ENCODE measurements around the gene KRTAP4-11. TPM values are rescaled to one million over a fixed set of nuclear protein-coding genes. Genes with fewer than 3 reads are reported as not detected.
"Not testable (repeated sequence)": the region's sequence is repeated elsewhere in the genome, so short reads cannot be mapped to it uniquely, and the experiment has no call there.

KRTAP4-11 gene
- total RNA-seq, 4 donors from 2014 or later, result 0.22 TPM; not detected in 3

GRCh38 chr17:41151525-41151924 lies 33.4 kb upstream of the KRTAP4-11 start:
- WGBS, 2 donors, result 72 to 73% methylated on average over 2 of the region's 2 CpGs
- Histone ChIP-seq H3K9me3 (no peaks in the 10 kb centered on the region), H3K36me3 (no peaks in the 10 kb centered on the region), H3K4me3 (no peak overlapping the region), H3K27ac (no peak overlapping the region), H3K4me1 (no peaks in the 10 kb centered on the region), H3K27me3 (no peaks in the 10 kb centered on the region)
- no peak for DNase-seq
- no peak for TF ChIP-seq CTCF (IDR thresholded peaks at IDR 0.05)
- intact Hi-C loops (cut with DNase I), result no loop called here

GRCh38 chr17:41150026-41150425 lies 31.9 kb upstream of the KRTAP4-11 start:
- no peaks in the 10 kb centered on the region for H3K4me1 ChIP-seq
- WGBS, 2 donors, result 79 to 84% methylated on average over 4 of the region's 4 CpGs
- TF ChIP-seq POLR2A (IDR thresholded peaks at IDR 0.05) (no peak), CTCF (IDR thresholded peaks at IDR 0.05) (no peak)

GRCh38 chr17:41149652-41149985 lies 31.4 kb upstream of the KRTAP4-11 start, which contains the start of gene KRTAP4-5:
TSS of gene KRTAP4-5 (minus strand) at chr17:41149825. CDS start at chr17:41149767, 58 bp downstream.
- Histone ChIP-seq H3K9me3 (no peaks in the 10 kb centered on the region), H3K27me3 (no peaks in the 10 kb centered on the region), H3K4me3 (no peak within 1 kb of the TSS), H3K36me3 (no peaks in the 10 kb centered on the region), H3K4me1 (no peaks in the 10 kb centered on the region), H3K27ac (no peak within 1 kb of the TSS)
- intact Hi-C loops (cut with DNase I), result no loop called here
- no peak for DNase-seq
- TF ChIP-seq POLR2A (IDR thresholded peaks at IDR 0.05) (no peak), CTCF (IDR thresholded peaks at IDR 0.05) (no peak)
- 69% methylated on average over 2 of the region's 2 CpGs; no CpG with 5 or more reads in 1 of the 2 donors for WGBS, 2 donors

More at GRCh38 chr17:41150026-41150425, 31.9 kb upstream of the KRTAP4-11 start:
- Histone ChIP-seq H3K36me3 (no peaks in the 10 kb centered on the region), H3K9me3 (no peaks in the 10 kb centered on the region), H3K27ac (no peak overlapping the region), H3K27me3 (no peaks in the 10 kb centered on the region), H3K4me3 (no peak overlapping the region)
- intact Hi-C loops (cut with DNase I), result no loop called here
- DNase-seq, result no peak

- H3K27me3 ChIP-seq; H3K27ac ChIP-seq; DNase-seq; H3K4me1 ChIP-seq; intact Hi-C loops (cut with DNase I); H3K9me3 ChIP-seq; H3K4me3 ChIP-seq; H3K36me3 ChIP-seq: not testable (repeated sequence)
- 76 to 82% methylated on average over 7 to 8 of the region's 10 CpGs for WGBS, 2 donors
These were observed 30.9 kb upstream of the KRTAP4-11 start for GRCh38 chr17:41148971-41149651.

GRCh38 chr17:41147531-41148204 lies 29.5 kb upstream of the KRTAP4-11 start:
- DNase-seq, result no peak
- no peaks in the 10 kb centered on the region for H3K36me3 ChIP-seq
- intact Hi-C loops (cut with DNase I), result no loop called here
- no peaks in the 10 kb centered on the region for H3K27me3 ChIP-seq
- 88 to 93% methylated on average over 2 of the region's 2 CpGs for WGBS, 2 donors
- TF ChIP-seq POLR2A (IDR thresholded peaks at IDR 0.05) (no peak), CTCF (IDR thresholded peaks at IDR 0.05) (no peak)
- no peaks in the 10 kb centered on the region for H3K4me1 ChIP-seq
- H3K27ac ChIP-seq, result no peak overlapping the region
- peaks cover 0 to 14% (median 14%) of the 10 kb centered on the region in 3 donors for H3K9me3 ChIP-seq
- no peak overlapping the region for H3K4me3 ChIP-seq
